GM23248 (cell line): ENCODE results near the gene DKK3.

Experiments
- EZH2 ChIP-seq: fragments of 200-600 bp; sonication (generic); IDR thresholded peaks from 2 replicates; pipeline ENCODE4 v1.6.1; 2018; ENCODE audit warnings: antibody characterized with exemption, mild to moderate bottlenecking; ENCODE audit not compliant: insufficient read depth, poor library complexity, severe bottlenecking
- EZH2phosphoT487 ChIP-seq: fragments of 200-600 bp; sonication (generic); IDR thresholded peaks from 2 replicates; pipeline ENCODE4 v1.6.1; 2018; ENCODE audit warnings: antibody characterized with exemption, moderate library complexity, mild to moderate bottlenecking, low read depth; ENCODE audit not compliant: insufficient read depth

DNA sequence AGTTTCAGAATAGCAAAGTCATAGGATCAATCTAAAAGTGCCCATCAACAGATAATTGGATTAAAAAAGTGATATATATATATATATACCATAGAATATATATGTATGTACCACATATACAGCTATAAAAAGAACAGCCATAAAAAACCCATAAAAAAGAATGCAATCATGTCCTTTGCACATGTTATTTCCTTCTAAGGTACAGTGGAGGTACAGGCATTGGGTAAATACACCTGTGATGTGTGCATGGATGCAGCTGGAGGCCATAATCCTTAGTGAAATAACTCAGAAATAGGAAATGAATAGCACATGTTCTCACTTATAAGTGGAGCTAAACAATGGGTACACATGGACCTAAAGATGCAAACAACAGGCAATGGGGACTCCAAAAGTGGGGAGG lies 7.1 kb upstream of the DKK3 start:
- TF ChIP-seq EZH2phosphoT487 = no peak
- no peak for TF ChIP-seq EZH2
